IMR-90 (cell line): ENCODE measurements around the gene PRSS12. TPM values are rescaled to one million over a fixed set of nuclear protein-coding genes. Genes with fewer than 3 reads are reported as not detected.

ENCODE experiments used
- ATAC-seq: fragments of 200-7000 bp; cut with Tn5 transposase; 2 replicates; pipeline ENCODE4 v1.9.1; 2020; ENCODE audit warnings: low read depth, mild to moderate bottlenecking, moderate library complexity
- BruUV-seq: library from RNA; stranded (reverse); fragments of 400-500 nt; replicated peaks from 2 replicates; lab custom pipeline; 2021; lab: Mats Ljungman, UMichigan
- CTCF ChIA-PET: fragments of 300-600 bp; formaldehyde crosslinking; extraction: SDS; loops from one replicate; lab custom pipeline; 2021; ENCODE audit warnings: antibody characterized with exemption; lab: Yijun Ruan, JAX
- POLR2A ChIA-PET: fragments of 300-600 bp; sonication (Branson Sonifier 250); formaldehyde crosslinking; loops from one replicate; lab custom pipeline; 2022; ENCODE audit warnings: antibody characterized with exemption; ENCODE audit not compliant: unreplicated experiment; lab: Charles Lee
- DNase-seq: peaks from one replicate; pipeline ENCODE4 v3.0.0; 2013
- H2AFZ ChIP-seq: replicated peaks from 2 replicates; pipeline ENCODE3; 2013; ENCODE audit warnings: low read length, mild to moderate bottlenecking; ENCODE audit not compliant: poor library complexity
- H2AK5ac ChIP-seq: 2 replicates; pipeline ENCODE4 v1.6.1; 2013; ENCODE audit warnings: low read depth, low read length, inconsistent platforms
- H2AK9ac ChIP-seq: replicated peaks from 2 replicates; pipeline ENCODE3; 2013; ENCODE audit warnings: mild to moderate bottlenecking, low read depth, low read length, moderate library complexity; ENCODE audit not compliant: poor library complexity
- H2BK120ac ChIP-seq: 2 replicates; pipeline ENCODE4 v1.6.1; 2013; ENCODE audit warnings: low read depth, low read length, inconsistent platforms
- H2BK15ac ChIP-seq: 3 replicates; pipeline ENCODE4 v1.6.1; 2013; ENCODE audit warnings: low read depth, low read length, inconsistent platforms
- H2BK20ac ChIP-seq: 2 replicates; pipeline ENCODE4 v1.6.1; 2013; ENCODE audit warnings: low read depth, mild to moderate bottlenecking, inconsistent platforms, low read length, moderate library complexity
- H2BK5ac ChIP-seq: 2 replicates; pipeline ENCODE4 v1.6.1; 2013; ENCODE audit warnings: mild to moderate bottlenecking, low read depth, low read length, inconsistent platforms; ENCODE audit not compliant: poor library complexity, severe bottlenecking
- H3K14ac ChIP-seq: replicated peaks from 2 replicates; pipeline ENCODE4 v1.6.1; 2013; ENCODE audit warnings: low read depth, low read length, inconsistent platforms
- H3K18ac ChIP-seq: 2 replicates; pipeline ENCODE4 v1.6.1; 2013; ENCODE audit warnings: low read depth, low read length, control low read depth
- H3K23ac ChIP-seq: 2 replicates; pipeline ENCODE4 v1.6.1; 2013; ENCODE audit warnings: low read depth, low read length, inconsistent platforms
- H3K27ac ChIP-seq: 2 replicates; pipeline ENCODE4 v1.5.1; 2013; ENCODE audit warnings: mild to moderate bottlenecking, control low read depth, low read length; ENCODE audit not compliant: insufficient read depth
- H3K27me3 ChIP-seq: 2 replicates; pipeline ENCODE4 v1.6.1; 2013; ENCODE audit warnings: low read length; ENCODE audit not compliant: control insufficient read depth, insufficient read depth
- H3K36me3 ChIP-seq: 2 replicates; pipeline ENCODE4 v1.6.1; 2013; ENCODE audit warnings: low read length, mixed read lengths; ENCODE audit not compliant: control insufficient read depth, insufficient read depth
- H3K4ac ChIP-seq: 2 replicates; pipeline ENCODE4 v1.6.1; 2013; ENCODE audit warnings: low read depth, low read length, inconsistent platforms
- H3K4me1 ChIP-seq: 2 replicates; pipeline ENCODE4 v1.6.1; 2013; ENCODE audit warnings: low read length, mixed read lengths; ENCODE audit not compliant: control insufficient read depth, insufficient read depth
- H3K4me2 ChIP-seq: 2 replicates; pipeline ENCODE4 v1.6.1; 2013; ENCODE audit warnings: low read depth, mild to moderate bottlenecking, control low read depth, low read length, moderate library complexity
- H3K4me3 ChIP-seq: 2 replicates; pipeline ENCODE4 v1.5.1; 2013; ENCODE audit warnings: low read depth, mild to moderate bottlenecking, control low read depth, low read length, moderate library complexity; ENCODE audit not compliant: insufficient read depth
- H3K56ac ChIP-seq: 2 replicates; pipeline ENCODE4 v1.6.1; 2013; ENCODE audit warnings: low read length, inconsistent platforms; ENCODE audit not compliant: insufficient read depth; ENCODE audit errors: extremely low read depth
- H3K79me1 ChIP-seq, 2 experiments: 2 replicates each; pipeline ENCODE4 v1.6.1; 2013; ENCODE audit warnings: low read length in 2 of 2, inconsistent platforms in 1 of 2, low read depth in 1 of 2
- H3K9ac ChIP-seq: 2 replicates; pipeline ENCODE4 v1.6.1; 2013; ENCODE audit warnings: low read depth, low read length, control low read depth
- H3K9me1 ChIP-seq: 2 replicates; pipeline ENCODE4 v1.6.1; 2013; ENCODE audit warnings: low read length, inconsistent platforms; ENCODE audit not compliant: insufficient read depth
- H3K9me3 ChIP-seq: 2 replicates; pipeline ENCODE4 v1.6.1; 2013; ENCODE audit warnings: low read length; ENCODE audit not compliant: control insufficient read depth, insufficient read depth
- H4K20me1 ChIP-seq: 2 replicates; pipeline ENCODE4 v1.6.1; 2013; ENCODE audit warnings: low read length, inconsistent platforms; ENCODE audit not compliant: insufficient read depth
- H4K5ac ChIP-seq: 2 replicates; pipeline ENCODE4 v1.6.1; 2013; ENCODE audit warnings: mild to moderate bottlenecking, low read depth, low read length, control low read depth
- H4K8ac ChIP-seq, 2 experiments: 2 replicates each; pipeline ENCODE4 v1.6.1; 2013; ENCODE audit warnings: low read depth in 2 of 2, low read length in 2 of 2, control low read depth in 1 of 2, inconsistent platforms in 1 of 2
- H4K91ac ChIP-seq: 2 replicates; pipeline ENCODE4 v1.6.1; 2013; ENCODE audit warnings: low read depth, low read length, inconsistent platforms; ENCODE audit not compliant: insufficient read depth
- CEBPB ChIP-seq: IDR thresholded peaks from 2 replicates; pipeline ENCODE4 v1.6.1; 2012; ENCODE audit warnings: low read depth, low read length, improper control_type of control experiment
- MAFK ChIP-seq: IDR thresholded peaks from 2 replicates; pipeline ENCODE4 v1.6.1; 2012; ENCODE audit warnings: low read depth, low read length, improper control_type of control experiment
- RAD21 ChIP-seq: IDR thresholded peaks from 2 replicates; pipeline ENCODE4 v1.6.1; 2012; ENCODE audit warnings: low read length, improper control_type of control experiment
- WGBS, 2 experiments: methylation state at CpG; one replicate each; pipeline versions ENCODE4 v1.1.5 to v1.1.7; 2013; ENCODE audit warnings: missing lambda C conversion rate in 2 of 2; ENCODE audit not compliant: insufficient read length in 1 of 2; ENCODE audit errors: extremely low coverage in 2 of 2; 5-methylcytosine and 5-hydroxymethylcytosine counted together
- dilution Hi-C: fragments of 300-500 bp; cut with HindIII; formaldehyde crosslinking; loops from one replicate; pipeline ENCODE4 v1.14.3; 2018; ENCODE audit warnings: low sequenced_read_pairs; ENCODE audit not compliant: unreplicated experiment
- in situ Hi-C: fragments of 300-500 bp; cut with MboI; formaldehyde crosslinking; loops from 3 replicates; pipeline ENCODE4 v1.14.3; 2019; ENCODE audit warnings: low sequenced_read_pairs, inconsistent platforms, mixed read lengths
- intact Hi-C: fragments of 100-400 bp; cut with micrococcal nuclease; formaldehyde crosslinking; loops from 2 replicates; pipeline ENCODE4 v1.10.0; 2022
- polyA plus RNA-seq, 3 experiments: library from polyadenylated mRNA; depleted of rRNA; stranded (reverse); fragments of >200 nt; gene quantifications; 2 replicates each; pipeline ENCODE4 v1.2.3, GENCODE V29; 2012; ENCODE audit warnings: low replicate concordance in 1 of 3
- total RNA-seq: library from RNA; depleted of rRNA; stranded (reverse); fragments of >200 nt; gene quantifications from 2 replicates; pipeline ENCODE4 v1.2.3, GENCODE V29; 2012

Gene PRSS12
- total and polyA plus RNA-seq, 2 of the 4 experiments (the other 2 are of a cell fraction), result 51.1 to 71.5 TPM

- H4K91ac ChIP-seq, result no peak overlapping the region
- no peak overlapping the region for H3K18ac ChIP-seq
- ATAC-seq (no peak), DNase-seq (no peak)
- H3K9me1 ChIP-seq, result no peaks in the 10 kb centered on the region
- CTCF ChIA-PET, result no interaction called here
- dilution Hi-C loops, result no loop called here
- H3K4ac ChIP-seq, result no peak overlapping the region
- intact Hi-C loops, result loop anchor here (2.0 kb wide), 1 partner anchor 1137 kb away; no protein-coding TSS in a partner anchor
- H2AK9ac ChIP-seq, result no peak overlapping the region
- no peaks in the 10 kb centered on the region for H4K20me1 ChIP-seq
- H2BK5ac ChIP-seq, result no peak overlapping the region
- no peak overlapping the region for H3K56ac ChIP-seq
- H3K27ac ChIP-seq, result no peak overlapping the region
- WGBS, 2 experiments, result 100% methylated on average over 1 of the region's 2 CpGs; no CpG with 5 or more reads in 1 of the 2 experiments
- no TSS peak for BruUV-seq
- H3K9me3 ChIP-seq, result no peaks in the 10 kb centered on the region
- no peak overlapping the region for H2BK120ac ChIP-seq
- H3K4me3 ChIP-seq, result no peak overlapping the region
- POLR2A ChIA-PET, result no interaction called here
- H3K4me2 ChIP-seq, result no peak overlapping the region
- no peaks in the 10 kb centered on the region for H3K36me3 ChIP-seq
- H3K79me1 ChIP-seq, result no peaks in the 10 kb centered on the region
- TF ChIP-seq CEBPB (no peak), MAFK (peak; percentile 91), RAD21 (no peak)
- H2BK15ac ChIP-seq, result no peak overlapping the region
- H4K8ac ChIP-seq, result no peak overlapping the region
- H3K14ac ChIP-seq, result no peak overlapping the region
- no peak overlapping the region for H3K9ac ChIP-seq
- H2AK5ac ChIP-seq, result no peak overlapping the region
- H3K4me1 ChIP-seq, result no peaks in the 10 kb centered on the region
- peaks cover 2% of the 10 kb centered on the region for H3K27me3 ChIP-seq
- no peak overlapping the region for H3K23ac ChIP-seq
- H2AFZ ChIP-seq, result no peak overlapping the region
- in situ Hi-C loops, result loop anchor here (25.0 kb wide), 1 partner anchor 909 kb away; no protein-coding TSS in a partner anchor
- no peak overlapping the region for H2BK20ac ChIP-seq
- H4K5ac ChIP-seq, result no peak overlapping the region
Observed at GRCh38 chr4:118271788-118272187, 81.0 kb downstream of the PRSS12 start.
